ENCODE results near the gene SIL1.
A peak's percentile ranks its signal among the peaks of the same experiment; 100 is the strongest.
"Not testable (repeated sequence)": the region's sequence is repeated elsewhere in the genome, so short reads cannot be mapped to it uniquely, and the experiment has no call there.

The SIL1 gene

GRCh38 chr5:139016186-139016585 is 182.0 kb downstream of the SIL1 start:
- no peak for DNase-seq

- DNase-seq: no peak
Measured at GRCh38 chr5:139014726-139015125, 183.4 kb downstream of the SIL1 start.

GRCh38 chr5:139012176-139012575 is 186.0 kb downstream of the SIL1 start:
- DNase-seq: no peak

- not testable (repeated sequence) for DNase-seq
Measured at GRCh38 chr5:139011156-139011555, 187.0 kb downstream of the SIL1 start.

- DNase-seq: no peak
Measured at GRCh38 chr5:139004374-139005307, 193.5 kb downstream of the SIL1 start.

GRCh38 chr5:138999674-139000073 is 198.5 kb downstream of the SIL1 start:
- DNase-seq: no peak

- DNase-seq: no peak
Measured at GRCh38 chr5:138998521-138998920, 199.6 kb downstream of the SIL1 start.

GRCh38 chr5:138996120-138996519 is 202.0 kb downstream of the SIL1 start:
- no peak for DNase-seq

GRCh38 chr5:138990986-138991590 is 207.1 kb downstream of the SIL1 start:
- DNase-seq: no peak

- DNase-seq: no peak
Measured at GRCh38 chr5:138989720-138990119, 208.4 kb downstream of the SIL1 start.

GRCh38 chr5:138986186-138986800 is 211.9 kb downstream of the SIL1 start:
- DNase-seq: no peak

- DNase-seq: no peak
Measured at GRCh38 chr5:138985683-138986082, 212.5 kb downstream of the SIL1 start.

GRCh38 chr5:138985256-138985655 is 212.9 kb downstream of the SIL1 start:
- no peak for DNase-seq

GRCh38 chr5:138983984-138984383 is 214.2 kb downstream of the SIL1 start:
- no peak for DNase-seq

- peak; percentile 20 for DNase-seq
Measured at GRCh38 chr5:138981586-138981985, 216.6 kb downstream of the SIL1 start.

- DNase-seq: no peak
Measured at GRCh38 chr5:138981131-138981530, 217.0 kb downstream of the SIL1 start.

- DNase-seq: no peak
Measured at GRCh38 chr5:138980441-138980840, 217.7 kb downstream of the SIL1 start.

- DNase-seq: no peak
Measured at GRCh38 chr5:138979684-138980280, 218.4 kb downstream of the SIL1 start.

- DNase-seq: no peak
Measured at GRCh38 chr5:138978581-138978980, 219.6 kb downstream of the SIL1 start.

GRCh38 chr5:138978080-138978479 is 220.1 kb downstream of the SIL1 start:
- no peak for DNase-seq

GRCh38 chr5:138975098-138975847 is 222.9 kb downstream of the SIL1 start:
- DNase-seq: no peak

GRCh38 chr5:138974227-138975063 is 223.7 kb downstream of the SIL1 start:
- no peak for DNase-seq
